Measurements from ENCODE around the gene HJURP.
"Not testable (repeated sequence)": the region's sequence is repeated elsewhere in the genome, so short reads cannot be mapped to it uniquely, and the experiment has no call there.

The HJURP gene

GRCh38 chr2:233854241-233854981 is at the start of gene HJURP:
Gene HJURP (minus strand): TSS chr2:233854535. CDS start chr2:233854500, 35 bp downstream.
- peak; percentile 92 for DNase-seq

DNA sequence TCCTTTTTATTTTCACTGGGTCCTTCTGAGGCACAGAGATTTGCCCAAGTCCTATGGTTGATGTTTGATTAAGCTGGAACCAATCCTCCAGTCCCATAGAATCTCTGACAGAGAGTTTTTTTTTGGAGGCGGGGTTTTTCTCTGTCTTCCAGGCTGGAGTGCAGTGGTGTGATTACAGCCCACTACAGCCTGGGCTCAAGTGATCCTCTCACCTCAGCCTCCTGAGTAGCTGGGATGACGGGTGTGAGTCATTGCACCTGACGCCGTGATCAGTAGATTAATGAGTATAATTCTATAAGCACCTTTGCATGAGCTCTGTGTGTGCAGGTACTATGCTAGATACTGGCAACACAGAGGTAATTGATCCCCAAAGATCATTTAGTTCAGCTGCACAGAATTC is 47.5 kb upstream of the HJURP start:
- no peak for DNase-seq

DNA sequence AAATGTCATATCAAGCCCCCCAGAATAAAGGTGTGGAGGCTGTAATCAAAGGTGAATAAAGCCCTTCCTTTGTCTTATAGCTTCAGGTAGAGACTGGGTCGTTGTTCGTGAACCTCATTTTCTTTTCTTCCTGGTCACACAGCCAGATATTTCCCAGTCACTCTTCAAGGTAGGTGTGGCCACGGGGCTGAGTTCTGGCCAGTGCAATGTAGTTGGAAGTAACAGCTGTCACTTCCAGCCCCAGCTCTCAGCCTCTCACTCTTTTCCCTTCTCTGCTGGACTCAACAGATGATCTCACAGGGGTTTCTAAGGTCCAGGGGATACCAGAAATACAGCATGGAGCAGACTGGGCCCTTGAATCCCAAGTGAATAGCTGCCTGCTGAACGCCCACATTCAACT is 47.0 kb upstream of the HJURP start:
- no peak for DNase-seq

DNA sequence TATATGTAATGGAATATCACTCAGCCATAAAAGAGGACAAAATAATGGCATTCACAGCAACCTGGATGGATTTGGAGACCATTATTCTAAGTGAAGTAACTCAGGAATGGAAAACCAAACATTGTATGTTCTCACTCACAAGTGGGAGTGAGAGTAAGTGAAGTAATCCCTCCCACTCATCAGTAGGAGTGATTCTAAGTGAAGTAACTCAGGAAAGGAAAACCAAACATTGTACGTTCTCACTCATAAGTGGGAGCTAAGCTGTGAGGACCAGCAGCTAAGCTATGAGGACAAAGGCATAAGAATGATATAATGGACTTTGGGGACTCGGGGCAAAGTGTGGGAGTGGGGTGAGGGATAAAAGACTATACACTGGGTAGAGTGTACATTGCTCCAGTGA is 41.9 kb upstream of the HJURP start:
- not testable (repeated sequence) for DNase-seq

- no peak for DNase-seq
These were observed 38.5 kb upstream of the HJURP start for GRCh38 chr2:233892793-233893192.

DNA sequence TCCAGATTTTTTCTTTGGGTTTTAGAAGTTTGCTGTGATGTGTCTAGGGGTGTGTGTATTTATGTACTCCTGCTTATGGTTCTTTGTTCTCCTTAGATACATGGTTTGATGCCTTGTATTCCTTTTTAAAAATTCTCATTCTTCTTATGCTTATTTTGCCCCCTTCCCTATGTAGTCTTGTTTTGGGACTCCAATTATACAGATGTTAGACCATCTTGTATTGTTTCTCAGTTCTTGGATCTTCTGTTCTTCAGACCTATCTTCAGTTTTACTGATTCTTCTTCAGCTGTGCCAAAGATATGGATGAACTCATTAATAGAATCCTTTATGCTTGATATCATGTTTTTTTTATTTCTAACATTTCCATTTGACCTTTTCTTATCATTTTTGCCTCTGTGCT is 28.0 kb upstream of the HJURP start:
- DNase-seq, result no peak

- DNase-seq, result not testable (repeated sequence)
These were observed 17.8 kb upstream of the HJURP start for GRCh38 chr2:233872125-233872524.

DNA sequence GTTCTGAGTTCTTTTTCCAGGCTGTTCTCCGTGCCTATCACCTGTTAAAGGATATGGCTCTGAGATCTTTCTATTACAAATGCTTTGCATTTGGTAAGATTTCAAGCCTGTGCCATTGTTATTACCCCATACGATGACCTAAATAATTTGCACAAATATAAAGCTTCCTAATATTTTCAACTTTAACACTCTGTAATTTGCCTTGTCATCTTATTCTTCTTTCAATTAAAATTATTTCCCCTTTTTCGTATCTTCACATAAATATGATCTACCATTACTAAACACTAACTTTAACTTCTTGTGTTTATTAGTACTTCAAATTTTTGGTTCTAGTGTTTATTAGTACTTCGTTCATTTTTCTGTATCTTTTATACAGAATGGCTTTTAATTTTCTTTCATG is 17.1 kb upstream of the HJURP start:
- DNase-seq, result no peak

GRCh38 chr2:233867993-233868532 is 13.7 kb upstream of the HJURP start, which contains the start of gene MSL3B:
Gene MSL3B (minus strand): TSS chr2:233868386.
- DNase-seq, result peak; percentile 78

DNA sequence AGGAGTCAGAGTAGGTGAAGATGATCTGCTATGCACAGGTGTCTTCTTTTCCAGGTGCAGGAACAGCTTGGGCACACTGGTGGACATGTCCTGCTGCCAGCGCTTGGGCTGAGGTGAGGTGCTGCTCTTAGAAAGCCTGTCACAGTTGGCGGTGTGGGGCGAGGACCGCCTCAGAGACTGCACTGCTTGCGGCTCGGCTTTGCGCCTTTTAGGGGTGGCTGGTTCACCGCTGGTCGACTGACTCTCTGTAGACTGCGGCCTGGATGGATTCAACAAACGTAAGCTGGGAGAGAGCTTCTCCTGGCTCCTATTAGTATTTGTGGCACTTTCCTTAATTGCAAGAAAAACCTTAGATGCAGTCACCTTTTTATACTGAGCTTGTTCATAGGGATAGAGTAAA is 12.1 kb upstream of the HJURP start:
- no peak for DNase-seq

DNA sequence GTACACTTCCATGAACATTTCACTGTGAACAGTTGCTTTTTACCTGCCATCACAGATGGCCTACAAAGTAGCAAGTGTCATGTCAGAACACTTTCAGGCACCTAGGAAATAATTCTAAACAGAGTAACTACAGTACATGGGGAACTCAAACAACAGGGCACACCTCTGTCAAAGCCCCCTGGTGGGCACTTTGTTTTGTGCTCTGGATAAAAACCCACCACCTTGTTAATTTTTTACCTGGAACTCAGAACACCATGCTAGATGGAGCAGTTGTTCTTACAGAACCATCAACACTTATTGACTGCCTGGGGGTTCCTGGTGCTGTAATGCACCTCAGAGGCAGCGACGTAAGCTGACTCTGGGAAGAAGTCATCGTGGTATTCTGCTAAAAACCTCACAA is 11.5 kb upstream of the HJURP start:
- DNase-seq, result no peak

DNA sequence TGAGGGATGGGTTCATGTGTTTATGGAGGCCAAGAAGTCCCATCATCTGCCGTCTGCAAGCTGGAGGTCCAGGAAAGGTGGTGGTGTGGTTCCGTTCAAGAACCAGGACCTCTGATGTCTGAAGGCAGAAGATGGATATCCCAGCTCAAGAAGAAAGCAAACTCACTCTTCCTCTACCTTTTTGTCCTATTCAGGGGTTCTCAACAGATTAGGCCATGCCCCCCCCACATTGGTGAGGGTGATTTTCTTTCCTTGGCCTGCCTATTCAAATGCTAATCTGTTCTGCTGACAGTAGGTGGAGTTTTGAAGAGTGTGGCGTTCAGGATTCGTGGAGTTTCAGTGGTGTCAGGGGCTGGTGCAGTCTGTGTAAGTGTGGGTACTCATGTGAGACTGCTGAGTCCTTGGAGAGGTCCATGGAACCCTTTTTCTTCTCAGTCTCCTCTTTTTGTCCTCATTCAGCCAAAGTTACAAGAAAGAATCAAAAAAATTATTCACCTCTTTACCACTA is 8.0 kb upstream of the HJURP start:
- DNase-seq, result no peak

DNA sequence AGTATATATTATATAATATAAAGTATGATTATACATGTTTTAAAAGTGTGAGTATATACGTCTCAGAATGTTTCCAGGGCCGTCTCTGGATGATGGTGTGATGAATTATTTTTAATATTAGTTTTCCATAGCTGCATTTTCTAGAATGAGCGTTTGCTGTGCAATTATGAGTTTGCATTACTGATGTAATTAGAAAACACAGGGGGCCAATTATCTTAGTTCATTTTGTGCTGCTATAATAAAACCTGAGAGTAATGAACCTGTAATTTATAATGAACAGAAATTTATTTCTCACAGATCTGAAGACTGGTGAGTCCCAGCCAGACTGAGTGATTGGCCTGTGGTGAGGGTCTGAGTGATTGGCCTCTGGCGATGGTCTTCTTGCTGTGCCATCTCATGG is 4.0 kb upstream of the HJURP start:
- DNase-seq, result no peak

GRCh38 chr2:233857511-233858141 is 3.3 kb upstream of the HJURP start:
- DNase-seq, result peak; percentile 85

GRCh38 chr2:233856184-233856583 is 1.8 kb upstream of the HJURP start:
- no peak for DNase-seq

GRCh38 chr2:233855345-233855744 is 1.0 kb upstream of the HJURP start:
- no peak for DNase-seq

DNA sequence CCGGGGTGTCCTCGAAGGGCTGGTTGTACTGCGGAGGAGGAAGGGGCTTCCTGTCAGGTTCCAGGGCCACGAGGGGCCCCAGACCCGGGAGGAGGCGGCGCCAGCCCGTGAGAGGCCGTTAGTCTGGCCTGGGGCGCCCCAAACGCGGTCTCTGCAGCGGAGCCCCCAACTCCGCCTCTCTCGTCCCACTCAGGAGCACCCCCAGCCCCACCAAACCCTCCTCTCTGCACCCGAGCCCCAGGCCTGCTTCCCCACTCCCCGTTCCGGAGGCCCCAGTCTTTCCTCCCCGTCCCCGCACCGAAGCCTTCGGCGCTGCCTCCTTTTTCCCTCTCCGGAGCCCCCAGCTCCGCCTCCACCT is 473 bp downstream of the HJURP start:
- DNase-seq, result no peak

DNA sequence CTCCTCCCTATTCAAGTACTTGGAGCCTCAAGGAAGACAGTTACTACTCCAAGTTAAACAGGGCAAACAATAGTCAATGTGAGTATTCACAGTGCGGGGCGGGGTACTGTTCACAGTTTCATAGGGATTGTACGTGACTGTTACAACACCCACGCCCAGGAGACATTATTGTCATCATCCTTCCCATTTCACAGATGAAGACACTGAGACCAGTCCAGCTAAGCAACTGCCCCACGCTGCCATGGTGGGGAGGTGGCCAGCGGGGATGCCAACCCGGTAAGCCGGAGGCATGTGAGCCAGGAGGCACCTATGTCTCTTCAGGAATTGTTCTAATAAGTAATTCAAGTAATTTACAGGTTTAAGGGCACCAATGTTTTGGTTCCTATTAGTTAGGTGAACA is 982 bp downstream of the HJURP start:
- no peak for DNase-seq

DNA sequence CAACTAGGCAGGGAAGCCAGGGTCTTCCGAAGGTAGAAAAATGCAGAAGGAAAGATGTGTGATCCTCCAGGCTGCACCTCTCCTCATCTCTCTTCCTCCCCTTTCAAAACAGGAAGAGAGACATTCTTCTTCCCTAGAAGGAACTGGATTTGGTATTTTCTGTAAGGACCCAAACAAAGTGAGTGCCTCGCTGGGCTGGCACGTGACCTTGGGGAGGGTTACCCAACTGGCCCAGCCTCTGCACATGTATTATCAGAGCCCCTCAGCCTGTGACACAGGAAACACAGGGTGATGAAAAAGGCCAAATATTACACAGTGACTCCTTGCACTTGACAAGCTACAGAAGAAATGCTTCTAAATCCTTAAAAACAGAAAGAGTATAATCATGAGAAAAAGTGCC is 2.3 kb downstream of the HJURP start:
- no peak for DNase-seq

DNA sequence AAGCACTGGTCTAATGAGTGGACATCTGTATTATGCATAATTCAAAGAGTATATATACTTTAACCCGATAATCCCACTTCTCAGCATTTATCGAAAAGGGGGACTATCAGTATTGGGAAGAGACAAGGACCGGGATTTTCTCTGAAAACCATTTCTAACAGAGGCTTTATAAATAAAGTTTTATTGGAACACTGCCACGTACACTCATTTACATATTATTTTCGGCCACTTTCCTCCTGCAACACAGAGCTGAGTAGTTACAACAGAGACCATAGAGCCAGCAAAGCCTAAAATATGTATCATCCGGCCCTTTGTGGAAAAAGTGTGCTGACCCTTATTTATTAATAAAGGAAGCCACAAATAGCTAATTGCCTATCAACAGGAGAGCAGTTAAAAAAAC is 3.2 kb downstream of the HJURP start:
- no peak for DNase-seq

DNA sequence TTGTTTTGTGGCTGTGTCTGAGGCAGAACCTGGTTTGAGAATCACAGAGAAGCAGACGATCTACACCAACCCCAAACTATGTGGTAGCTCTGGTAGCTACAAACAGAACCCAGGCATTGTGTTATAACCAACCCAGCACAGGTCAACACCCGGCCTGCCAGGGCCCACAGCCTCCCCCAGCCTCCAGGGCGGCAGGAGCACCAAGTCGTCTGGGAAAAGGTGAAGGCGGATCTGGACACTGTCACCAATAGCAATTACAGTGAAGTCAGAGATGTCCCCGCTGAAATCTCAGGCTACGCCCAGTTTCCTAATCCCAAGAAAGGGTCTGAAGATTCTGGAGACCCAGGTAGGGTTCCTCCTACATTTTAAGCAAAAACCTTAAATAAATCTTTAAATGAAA is 3.6 kb downstream of the HJURP start:
- no peak for DNase-seq

- peak; percentile 42 for DNase-seq
These were observed 4.6 kb downstream of the HJURP start for GRCh38 chr2:233849607-233850271.

DNA sequence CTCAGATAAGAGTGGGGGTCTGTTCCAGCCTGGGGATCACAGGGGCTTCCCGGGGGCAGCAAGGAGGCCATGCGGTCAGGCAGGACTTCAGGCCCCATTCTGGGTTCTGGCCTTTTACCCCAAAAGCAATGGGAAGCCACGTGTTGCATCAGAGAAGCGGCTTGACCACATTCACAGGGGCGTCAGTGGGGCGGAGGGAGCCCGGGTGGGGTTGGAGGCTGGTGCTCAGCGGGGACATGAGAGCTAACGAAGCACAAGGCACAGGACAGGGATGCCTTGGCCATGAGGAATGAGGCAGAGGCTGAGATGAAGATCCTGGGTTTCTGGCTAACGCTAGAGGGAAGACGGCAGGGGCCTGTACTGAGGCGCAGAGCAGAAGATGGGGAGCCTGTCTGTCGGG is 6.1 kb downstream of the HJURP start:
- no peak for DNase-seq

Measured in activated CD8-positive, alpha-beta memory T cell treated with anti-CD3 and anti-CD28 coated beads, Interleukin-2, amount 50 U/mL, for 48 hours (primary cell).